Endothelial cell of umbilical vein (primary cell): ENCODE measurements around the gene SLC18B1. TPM values are rescaled to one million over a fixed set of nuclear protein-coding genes. Genes with fewer than 3 reads are reported as not detected.

Experiments
- BruUV-seq: library from RNA; stranded (reverse); fragments of 400-500 nt; replicated peaks from 2 replicates; lab custom pipeline; 2021; lab: Mats Ljungman, UMichigan
- CTCF ChIA-PET: fragments of 300-600, 350-600 bp; sonication (Branson Sonifier 250); formaldehyde crosslinking; loops from one replicate; lab custom pipeline; 2021; ENCODE audit warnings: antibody characterized with exemption, inconsistent platforms; lab: Charles Lee
- POLR2A ChIA-PET: fragments of 300-600, 350-600 bp; sonication (Branson Sonifier 250); formaldehyde crosslinking; loops from one replicate; lab custom pipeline; 2021; ENCODE audit warnings: antibody characterized with exemption, inconsistent platforms; lab: Charles Lee
- DNase-seq: peaks from one replicate; pipeline ENCODE4 v3.0.0-alpha.2; 2011; ENCODE audit warnings: low read depth, low spot score
- FAIRE-seq: peaks from 2 replicates; lab custom pipeline; 2011; peaks lifted over from hg19 to GRCh38; lab: Jason Lieb, UNC
- H2AFZ ChIP-seq: 2 replicates; pipeline ENCODE4 v1.6.0; 2012; ENCODE audit warnings: low read depth, low read length, control low read depth, inconsistent platforms
- H3K27ac ChIP-seq: 2 replicates; pipeline ENCODE4 v1.5.1; 2011; ENCODE audit warnings: low read depth, mild to moderate bottlenecking, control low read depth, low read length, moderate library complexity; ENCODE audit not compliant: insufficient read depth
- H3K27me3 ChIP-seq, 2 experiments: 2 replicates each; pipeline versions ENCODE4 v1.6.0 to v1.6.1; 2011; ENCODE audit warnings: low read length in 2 of 2, mixed read lengths in 1 of 2; ENCODE audit not compliant: control insufficient read depth in 2 of 2, insufficient read depth in 2 of 2
- H3K36me3 ChIP-seq, 2 experiments: 2 replicates in 1 of 2; 3 replicates in 1 of 2; pipeline ENCODE4 v1.5.1; 2011; ENCODE audit warnings: low read length in 2 of 2, mild to moderate bottlenecking in 1 of 2, moderate library complexity in 1 of 2; ENCODE audit not compliant: control insufficient read depth in 2 of 2, insufficient read depth in 2 of 2; ENCODE audit errors: extremely low read depth in 1 of 2
- H3K4me1 ChIP-seq: 3 replicates; pipeline ENCODE4 v1.5.1; 2011; ENCODE audit warnings: mild to moderate bottlenecking, low read length; ENCODE audit not compliant: control insufficient read depth, insufficient read depth; ENCODE audit errors: extremely low read depth
- H3K4me2 ChIP-seq: 2 replicates; pipeline ENCODE4 v1.6.1; 2011; ENCODE audit warnings: low read length, control low read depth, mixed read lengths; ENCODE audit not compliant: insufficient read depth
- H3K4me3 ChIP-seq, 3 experiments: fragments of 200-600 bp in 1 of 3; sonication (generic), shearing (Covaris generic) in 1 of 3; replicated peaks in 1 of 3; 2 replicates each; pipeline ENCODE4 v1.5.1; 2011 to 2016; ENCODE audit warnings: control low read depth in 3 of 3, low read length in 3 of 3, mild to moderate bottlenecking in 2 of 3, inconsistent platforms in 1 of 3, low read depth in 1 of 3, moderate library complexity in 1 of 3; ENCODE audit not compliant: insufficient read depth in 1 of 3
- H3K79me2 ChIP-seq: 2 replicates; pipeline ENCODE4 v1.6.0; 2012; ENCODE audit warnings: low read length, inconsistent platforms; ENCODE audit not compliant: control insufficient read depth, insufficient read depth
- H3K9ac ChIP-seq: replicated peaks from 2 replicates; pipeline ENCODE3; 2011; ENCODE audit warnings: low read length, control low read depth; ENCODE audit not compliant: insufficient read depth; ENCODE audit errors: extremely low read depth
- H3K9me1 ChIP-seq: replicated peaks from 3 replicates; pipeline ENCODE4 v1.6.0; 2011; ENCODE audit warnings: mild to moderate bottlenecking, low read length; ENCODE audit not compliant: control insufficient read depth, insufficient read depth; ENCODE audit errors: extremely low read depth
- H3K9me3 ChIP-seq: replicated peaks from 2 replicates; pipeline ENCODE4 v1.5.1; 2012; ENCODE audit warnings: low read length, inconsistent platforms; ENCODE audit not compliant: control insufficient read depth, insufficient read depth
- H4K20me1 ChIP-seq: replicated peaks from 2 replicates; pipeline ENCODE3; 2011; ENCODE audit warnings: mild to moderate bottlenecking, low read length; ENCODE audit not compliant: control insufficient read depth, insufficient read depth; ENCODE audit errors: extremely low read depth
- CTCF ChIP-seq, 2 donors: IDR thresholded peaks; 1 replicate in 1 of 2; 2 replicates in 1 of 2; pipeline ENCODE4 v1.5.1; 2011; ENCODE audit warnings: low read length in 2 of 2, mild to moderate bottlenecking in 2 of 2, moderate library complexity in 2 of 2, control low read depth in 1 of 2, inconsistent platforms in 1 of 2, low read depth in 1 of 2; ENCODE audit not compliant: insufficient read depth in 1 of 2; ENCODE audit errors: extremely low read depth in 1 of 2
- EZH2 ChIP-seq: IDR thresholded peaks from 2 replicates; pipeline ENCODE4 v1.6.1; 2012; ENCODE audit warnings: borderline replicate concordance, low read depth, mild to moderate bottlenecking, moderate library complexity, low read length, inconsistent platforms; ENCODE audit not compliant: severe bottlenecking
- FOS ChIP-seq: IDR thresholded peaks from 2 replicates; pipeline ENCODE4 v1.6.1; 2011; ENCODE audit warnings: mild to moderate bottlenecking, low read length, moderate library complexity, borderline replicate concordance; ENCODE audit not compliant: insufficient read depth
- GATA2 ChIP-seq: IDR thresholded peaks from 2 replicates; pipeline ENCODE4 v1.7.0; 2011; ENCODE audit warnings: low read depth, mild to moderate bottlenecking, moderate library complexity, mixed read lengths, low read length; ENCODE audit not compliant: insufficient read length, insufficient read depth
- JUN ChIP-seq: IDR thresholded peaks from 2 replicates; pipeline ENCODE4 v1.6.1; 2011; ENCODE audit warnings: borderline replicate concordance, low read depth; ENCODE audit not compliant: insufficient read length, insufficient read depth
- MYC ChIP-seq: IDR thresholded peaks from one replicate; pipeline ENCODE4 v1.6.1; 2011; ENCODE audit warnings: mild to moderate bottlenecking, low read depth, low read length
- POLR2A ChIP-seq: IDR thresholded peaks from 2 replicates; pipeline ENCODE4 v1.6.1; 2012; ENCODE audit warnings: low read depth, mild to moderate bottlenecking, control low read depth, low read length
- POLR2AphosphoS5 ChIP-seq: IDR thresholded peaks from 2 replicates; pipeline ENCODE4 v1.6.1; 2012; ENCODE audit warnings: low read depth, mild to moderate bottlenecking, control low read depth, low read length, moderate library complexity; ENCODE audit not compliant: insufficient read depth
- dilution Hi-C: fragments of 300-500 bp; cut with MboI; formaldehyde crosslinking; loops from one replicate; pipeline ENCODE4 v1.15.0; 2019; ENCODE audit warnings: low sequenced_read_pairs; ENCODE audit not compliant: extremely low pct_ligation_motif_present
- intact Hi-C: fragments of 100-400 bp; cut with micrococcal nuclease; formaldehyde crosslinking; loops from one replicate; pipeline ENCODE4 v1.10.0; 2022
- polyA plus RNA-seq, 4 experiments: library from polyadenylated mRNA; depleted of rRNA in 3 of 4; stranded (reverse) in 3 of 4; unstranded in 1 of 4; fragments of >200 nt; gene quantifications; 2 replicates each; pipeline versions ENCODE4 v1.2.1 to v1.2.3, GENCODE V29; 2011 to 2012; ENCODE audit warnings: missing spikeins in 1 of 4
- total RNA-seq: library from RNA; stranded (reverse); gene quantifications from 2 replicates; pipeline ENCODE4 v1.2.3, GENCODE V29; 2021
- TF ChIP-seq, protein P1 (sequence below): IDR thresholded peaks from 2 replicates; pipeline ENCODE4 v1.6.1; 2011; ENCODE audit not compliant: insufficient read depth, insufficient read length

SLC18B1 gene
- total and polyA plus RNA-seq, 2 donors (not counting 3 experiments of a cell fraction or from before 2014, with no cell fraction given): 8.4 to 9.2 TPM

GRCh38 chr6:132805548-132805947 is 7.1 kb upstream of the SLC18B1 start:
- BruUV-seq: no TSS peak

More at GRCh38 chr6:132805548-132805947, 7.1 kb upstream of the SLC18B1 start:
- Histone ChIP-seq H3K4me2 (no peak overlapping the region), H3K9me3 (no peaks in the 10 kb centered on the region), H3K4me3 (no peak overlapping the region), H3K27ac (no peak overlapping the region), H3K36me3 (no peaks in the 10 kb centered on the region), H2AFZ (no peak overlapping the region), H3K9me1 (no peaks in the 10 kb centered on the region), H3K79me2 (no peaks in the 10 kb centered on the region), H3K4me1 (no peaks in the 10 kb centered on the region), H4K20me1 (no peaks in the 10 kb centered on the region), H3K27me3 (peaks cover 14 to 16% of the 10 kb centered on the region in 2 experiments), H3K9ac (no peak overlapping the region)
- FAIRE-seq: no peak
- intact Hi-C loops: no loop called here
- CTCF ChIA-PET: interaction anchor here (1.0 to 1.5 kb wide), 3 partner anchors 18 to 275 kb away, joined by 3 to 5 read pairs (median 4); no protein-coding TSS in a partner anchor
- dilution Hi-C loops: no loop called here
- POLR2A ChIA-PET: interaction anchor here (0.9 kb wide), 1 partner anchor 8 kb away, joined by 5 read pairs; the partner anchor contains the start of gene RPS12
- TF ChIP-seq MYC (no peak), POLR2AphosphoS5 (no peak), CTCF (IDR thresholded peaks at IDR 0.05; ENCODE audit: extremely low read depth in 1 of 2, insufficient read depth in 1 of 2, low read depth in 1 of 2, low read length in 2 of 2) (no peak), FOS (no peak), JUN (no peak), EZH2 (no peak), GATA2 (no peak), POLR2A (no peak)
- TF ChIP-seq, protein P1, sequence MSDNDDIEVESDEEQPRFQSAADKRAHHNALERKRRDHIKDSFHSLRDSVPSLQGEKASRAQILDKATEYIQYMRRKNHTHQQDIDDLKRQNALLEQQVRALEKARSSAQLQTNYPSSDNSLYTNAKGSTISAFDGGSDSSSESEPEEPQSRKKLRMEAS: no peak
- no peak for DNase-seq
